Measurements from ENCODE around the gene SLC27A1. TPM values are rescaled to one million over a fixed set of nuclear protein-coding genes. Genes with fewer than 3 reads are reported as not detected.

SLC27A1 gene
- total and polyA plus RNA-seq, 9 of the 15 experiments (the other 6 are each of a cell fraction or from before 2014, with no cell fraction given), result 0.06 to 3.0 (median 1.1) TPM

DNA sequence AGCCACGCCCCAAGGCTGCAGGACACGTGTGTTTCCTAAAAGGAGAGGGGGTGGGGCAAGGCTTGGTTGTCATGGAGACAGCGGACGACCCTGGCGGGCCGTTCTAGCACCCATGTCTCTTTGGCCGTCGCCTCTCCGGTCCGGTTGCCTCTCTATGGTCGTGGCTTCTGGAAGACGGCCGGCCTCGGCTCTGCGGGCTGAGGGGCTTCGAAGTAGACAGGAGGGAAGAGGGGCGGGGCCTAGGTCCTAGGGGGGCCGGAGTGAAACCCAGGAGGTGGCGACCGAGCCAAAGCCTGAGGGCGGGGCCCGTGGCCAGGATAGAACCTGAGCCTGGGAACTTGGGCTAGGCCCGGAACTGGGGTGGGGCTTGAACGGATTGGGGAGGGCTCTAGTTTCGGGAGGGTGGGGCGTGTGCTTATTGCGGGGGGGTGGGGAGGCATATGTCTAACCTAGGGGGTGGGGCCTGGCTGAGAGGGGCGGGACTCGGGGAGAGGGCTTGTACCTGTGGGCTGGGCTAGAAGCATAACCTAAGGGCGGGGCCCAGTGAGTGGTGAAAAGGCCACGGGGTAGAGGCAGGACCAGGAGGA lies 750 bp upstream of the SLC27A1 start (continued):
- TF ChIP-seq, protein P1, sequence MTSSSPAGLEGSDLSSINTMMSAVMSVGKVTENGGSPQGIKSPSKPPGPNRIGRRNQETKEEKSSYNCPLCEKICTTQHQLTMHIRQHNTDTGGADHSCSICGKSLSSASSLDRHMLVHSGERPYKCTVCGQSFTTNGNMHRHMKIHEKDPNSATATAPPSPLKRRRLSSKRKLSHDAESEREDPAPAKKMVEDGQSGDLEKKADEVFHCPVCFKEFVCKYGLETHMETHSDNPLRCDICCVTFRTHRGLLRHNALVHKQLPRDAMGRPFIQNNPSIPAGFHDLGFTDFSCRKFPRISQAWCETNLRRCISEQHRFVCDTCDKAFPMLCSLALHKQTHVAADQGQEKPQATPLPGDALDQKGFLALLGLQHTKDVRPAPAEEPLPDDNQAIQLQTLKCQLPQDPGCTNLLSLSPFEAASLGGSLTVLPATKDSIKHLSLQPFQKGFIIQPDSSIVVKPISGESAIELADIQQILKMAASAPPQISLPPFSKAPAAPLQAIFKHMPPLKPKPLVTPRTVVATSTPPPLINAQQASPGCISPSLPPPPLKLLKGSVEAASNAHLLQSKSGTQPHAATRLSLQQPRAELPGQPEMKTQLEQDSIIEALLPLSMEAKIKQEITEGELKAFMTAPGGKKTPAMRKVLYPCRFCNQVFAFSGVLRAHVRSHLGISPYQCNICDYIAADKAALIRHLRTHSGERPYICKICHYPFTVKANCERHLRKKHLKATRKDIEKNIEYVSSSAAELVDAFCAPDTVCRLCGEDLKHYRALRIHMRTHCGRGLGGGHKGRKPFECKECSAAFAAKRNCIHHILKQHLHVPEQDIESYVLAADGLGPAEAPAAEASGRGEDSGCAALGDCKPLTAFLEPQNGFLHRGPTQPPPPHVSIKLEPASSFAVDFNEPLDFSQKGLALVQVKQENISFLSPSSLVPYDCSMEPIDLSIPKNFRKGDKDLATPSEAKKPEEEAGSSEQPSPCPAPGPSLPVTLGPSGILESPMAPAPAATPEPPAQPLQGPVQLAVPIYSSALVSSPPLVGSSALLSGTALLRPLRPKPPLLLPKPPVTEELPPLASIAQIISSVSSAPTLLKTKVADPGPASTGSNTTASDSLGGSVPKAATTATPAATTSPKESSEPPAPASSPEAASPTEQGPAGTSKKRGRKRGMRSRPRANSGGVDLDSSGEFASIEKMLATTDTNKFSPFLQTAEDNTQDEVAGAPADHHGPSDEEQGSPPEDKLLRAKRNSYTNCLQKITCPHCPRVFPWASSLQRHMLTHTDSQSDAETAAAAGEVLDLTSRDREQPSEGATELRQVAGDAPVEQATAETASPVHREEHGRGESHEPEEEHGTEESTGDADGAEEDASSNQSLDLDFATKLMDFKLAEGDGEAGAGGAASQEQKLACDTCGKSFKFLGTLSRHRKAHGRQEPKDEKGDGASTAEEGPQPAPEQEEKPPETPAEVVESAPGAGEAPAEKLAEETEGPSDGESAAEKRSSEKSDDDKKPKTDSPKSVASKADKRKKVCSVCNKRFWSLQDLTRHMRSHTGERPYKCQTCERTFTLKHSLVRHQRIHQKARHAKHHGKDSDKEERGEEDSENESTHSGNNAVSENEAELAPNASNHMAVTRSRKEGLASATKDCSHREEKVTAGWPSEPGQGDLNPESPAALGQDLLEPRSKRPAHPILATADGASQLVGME (CRISPR knock-in tag; IDR thresholded peaks at IDR 0.05), result no peak
- TF ChIP-seq, protein P2, sequence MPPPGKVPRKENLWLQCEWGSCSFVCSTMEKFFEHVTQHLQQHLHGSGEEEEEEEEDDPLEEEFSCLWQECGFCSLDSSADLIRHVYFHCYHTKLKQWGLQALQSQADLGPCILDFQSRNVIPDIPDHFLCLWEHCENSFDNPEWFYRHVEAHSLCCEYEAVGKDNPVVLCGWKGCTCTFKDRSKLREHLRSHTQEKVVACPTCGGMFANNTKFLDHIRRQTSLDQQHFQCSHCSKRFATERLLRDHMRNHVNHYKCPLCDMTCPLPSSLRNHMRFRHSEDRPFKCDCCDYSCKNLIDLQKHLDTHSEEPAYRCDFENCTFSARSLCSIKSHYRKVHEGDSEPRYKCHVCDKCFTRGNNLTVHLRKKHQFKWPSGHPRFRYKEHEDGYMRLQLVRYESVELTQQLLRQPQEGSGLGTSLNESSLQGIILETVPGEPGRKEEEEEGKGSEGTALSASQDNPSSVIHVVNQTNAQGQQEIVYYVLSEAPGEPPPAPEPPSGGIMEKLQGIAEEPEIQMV (tag; conservative IDR thresholded peaks at IDR 0.05; ENCODE audit: low read depth), result peak; percentile 99
- TF ChIP-seq, protein P3, sequence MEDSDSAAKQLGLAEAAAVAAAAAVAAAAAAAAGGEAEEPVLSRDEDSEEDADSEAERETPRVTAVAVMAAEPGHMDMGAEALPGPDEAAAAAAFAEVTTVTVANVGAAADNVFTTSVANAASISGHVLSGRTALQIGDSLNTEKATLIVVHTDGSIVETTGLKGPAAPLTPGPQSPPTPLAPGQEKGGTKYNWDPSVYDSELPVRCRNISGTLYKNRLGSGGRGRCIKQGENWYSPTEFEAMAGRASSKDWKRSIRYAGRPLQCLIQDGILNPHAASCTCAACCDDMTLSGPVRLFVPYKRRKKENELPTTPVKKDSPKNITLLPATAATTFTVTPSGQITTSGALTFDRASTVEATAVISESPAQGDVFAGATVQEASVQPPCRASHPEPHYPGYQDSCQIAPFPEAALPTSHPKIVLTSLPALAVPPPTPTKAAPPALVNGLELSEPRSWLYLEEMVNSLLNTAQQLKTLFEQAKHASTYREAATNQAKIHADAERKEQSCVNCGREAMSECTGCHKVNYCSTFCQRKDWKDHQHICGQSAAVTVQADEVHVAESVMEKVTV (CRISPR knock-in tag; IDR thresholded peaks at IDR 0.05), result no peak
- TF ChIP-seq PCBP2 (IDR thresholded peaks at IDR 0.05; ENCODE audit: low read depth, low read length, poor library complexity, severe bottlenecking) (no peak), SNIP1 (IDR thresholded peaks at IDR 0.05; ENCODE audit: low read depth) (peak; percentile 84), RFX1 (IDR thresholded peaks at IDR 0.05) (peak; percentile 99), TEAD4 (IDR thresholded peaks at IDR 0.05; ENCODE audit: low read length) (no peak), TEAD4 (CRISPR knock-in tag; IDR thresholded peaks at IDR 0.05; ENCODE audit: borderline replicate concordance) (no peak), RUNX1 (IDR thresholded peaks at IDR 0.05; ENCODE audit: low read depth) (no peak), MTF1 (CRISPR knock-in tag; IDR thresholded peaks at IDR 0.05; ENCODE audit: borderline replicate concordance) (no peak), BRCA1 (IDR thresholded peaks at IDR 0.05) (no peak), BRCA1 (CRISPR knock-in tag; IDR thresholded peaks at IDR 0.05) (no peak), EP400 (IDR thresholded peaks at IDR 0.05) (peak; percentile 76)
- TF ChIP-seq, protein P4, sequence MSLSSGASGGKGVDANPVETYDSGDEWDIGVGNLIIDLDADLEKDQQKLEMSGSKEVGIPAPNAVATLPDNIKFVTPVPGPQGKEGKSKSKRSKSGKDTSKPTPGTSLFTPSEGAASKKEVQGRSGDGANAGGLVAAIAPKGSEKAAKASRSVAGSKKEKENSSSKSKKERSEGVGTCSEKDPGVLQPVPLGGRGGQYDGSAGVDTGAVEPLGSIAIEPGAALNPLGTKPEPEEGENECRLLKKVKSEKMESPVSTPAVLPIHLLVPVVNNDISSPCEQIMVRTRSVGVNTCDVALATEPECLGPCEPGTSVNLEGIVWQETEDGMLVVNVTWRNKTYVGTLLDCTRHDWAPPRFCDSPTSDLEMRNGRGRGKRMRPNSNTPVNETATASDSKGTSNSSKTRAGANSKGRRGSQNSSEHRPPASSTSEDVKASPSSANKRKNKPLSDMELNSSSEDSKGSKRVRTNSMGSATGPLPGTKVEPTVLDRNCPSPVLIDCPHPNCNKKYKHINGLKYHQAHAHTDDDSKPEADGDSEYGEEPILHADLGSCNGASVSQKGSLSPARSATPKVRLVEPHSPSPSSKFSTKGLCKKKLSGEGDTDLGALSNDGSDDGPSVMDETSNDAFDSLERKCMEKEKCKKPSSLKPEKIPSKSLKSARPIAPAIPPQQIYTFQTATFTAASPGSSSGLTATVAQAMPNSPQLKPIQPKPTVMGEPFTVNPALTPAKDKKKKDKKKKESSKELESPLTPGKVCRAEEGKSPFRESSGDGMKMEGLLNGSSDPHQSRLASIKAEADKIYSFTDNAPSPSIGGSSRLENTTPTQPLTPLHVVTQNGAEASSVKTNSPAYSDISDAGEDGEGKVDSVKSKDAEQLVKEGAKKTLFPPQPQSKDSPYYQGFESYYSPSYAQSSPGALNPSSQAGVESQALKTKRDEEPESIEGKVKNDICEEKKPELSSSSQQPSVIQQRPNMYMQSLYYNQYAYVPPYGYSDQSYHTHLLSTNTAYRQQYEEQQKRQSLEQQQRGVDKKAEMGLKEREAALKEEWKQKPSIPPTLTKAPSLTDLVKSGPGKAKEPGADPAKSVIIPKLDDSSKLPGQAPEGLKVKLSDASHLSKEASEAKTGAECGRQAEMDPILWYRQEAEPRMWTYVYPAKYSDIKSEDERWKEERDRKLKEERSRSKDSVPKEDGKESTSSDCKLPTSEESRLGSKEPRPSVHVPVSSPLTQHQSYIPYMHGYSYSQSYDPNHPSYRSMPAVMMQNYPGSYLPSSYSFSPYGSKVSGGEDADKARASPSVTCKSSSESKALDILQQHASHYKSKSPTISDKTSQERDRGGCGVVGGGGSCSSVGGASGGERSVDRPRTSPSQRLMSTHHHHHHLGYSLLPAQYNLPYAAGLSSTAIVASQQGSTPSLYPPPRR (CRISPR knock-in tag; IDR thresholded peaks at IDR 0.05; ENCODE audit: borderline replicate concordance), result no peak
